ENCODE results near the gene FHAD1. TPM values are rescaled to one million over a fixed set of nuclear protein-coding genes. Genes with fewer than 3 reads are reported as not detected.
A peak's percentile ranks its signal among the peaks of the same experiment; 100 is the strongest.

Gene FHAD1
- total RNA-seq, 1 donor from 2014 or later: 2.1 TPM

- peaks cover 2 to 12% (median 4%) of the 10 kb centered on the region in 3 donors for H3K27me3 ChIP-seq (ENCODE audit: control insufficient read depth in 3 of 3, insufficient read depth in 3 of 3, low read length in 3 of 3)
- peaks cover 11 to 13% (median 13%) of the 10 kb centered on the region in 3 donors for H3K4me1 ChIP-seq (ENCODE audit: control insufficient read depth in 3 of 3, insufficient read depth in 3 of 3, low read length in 3 of 3)
- H3K9me3 ChIP-seq (ENCODE audit: control insufficient read depth in 3 of 3, low read length in 3 of 3): no peaks in the 10 kb centered on the region
- H3K27ac ChIP-seq (ENCODE audit: low read depth, low read length): no peak overlapping the region
- H3K36me3 ChIP-seq (ENCODE audit: control insufficient read depth in 3 of 3, insufficient read depth in 3 of 3, low read length in 3 of 3): no peaks in the 10 kb centered on the region
- no peak overlapping the region for H3K4me3 ChIP-seq (ENCODE audit: low read length in 3 of 3)
- H3K9ac ChIP-seq (ENCODE audit: low read depth in 1 of 3, low read length in 3 of 3): no peak overlapping the region
Observed at GRCh38 chr1:15330028-15330427, 83.0 kb downstream of the FHAD1 start.

DNA sequence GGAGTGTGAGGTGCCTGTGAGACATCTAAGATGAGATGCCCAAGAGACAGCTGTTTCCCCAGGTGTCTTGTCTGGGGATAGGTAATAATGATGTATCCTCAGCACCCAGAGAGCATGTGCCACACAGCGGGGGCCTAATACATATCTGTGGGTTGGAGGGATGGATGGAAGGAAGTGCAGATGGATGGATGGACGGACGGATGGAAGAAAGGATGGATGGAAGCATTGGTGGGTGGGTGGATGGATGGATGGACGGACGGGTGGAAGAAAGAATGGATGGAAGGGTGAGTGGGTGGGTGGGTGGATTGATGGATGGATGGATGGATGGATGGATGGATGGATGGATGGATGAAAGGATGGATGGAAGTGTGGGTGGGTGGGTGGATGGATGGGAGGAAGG is 84.2 kb downstream of the FHAD1 start:
- no peaks in the 10 kb centered on the region for H3K9me3 ChIP-seq (ENCODE audit: control insufficient read depth in 3 of 3, low read length in 3 of 3)
- H3K4me1 ChIP-seq (ENCODE audit: control insufficient read depth in 3 of 3, insufficient read depth in 3 of 3, low read length in 3 of 3): peaks cover 11 to 14% (median 13%) of the 10 kb centered on the region in 3 donors
- no peak overlapping the region for H3K9ac ChIP-seq (ENCODE audit: low read depth in 1 of 3, low read length in 3 of 3)
- H3K4me3 ChIP-seq (ENCODE audit: low read length in 3 of 3): no peak overlapping the region
- peaks cover 2 to 4% (median 2%) of the 10 kb centered on the region in 3 donors for H3K27me3 ChIP-seq (ENCODE audit: control insufficient read depth in 3 of 3, insufficient read depth in 3 of 3, low read length in 3 of 3)
- H3K36me3 ChIP-seq (ENCODE audit: control insufficient read depth in 3 of 3, insufficient read depth in 3 of 3, low read length in 3 of 3): no peaks in the 10 kb centered on the region
- no peak overlapping the region for H3K27ac ChIP-seq (ENCODE audit: low read depth, low read length)

GRCh38 chr1:15331734-15332133 is 84.7 kb downstream of the FHAD1 start:
- Histone ChIP-seq H3K27ac (ENCODE audit: low read depth, low read length) (no peak overlapping the region), H3K4me1 (ENCODE audit: control insufficient read depth in 3 of 3, insufficient read depth in 3 of 3, low read length in 3 of 3) (peaks cover 13 to 19% (median 16%) of the 10 kb centered on the region in 3 donors), H3K27me3 (ENCODE audit: control insufficient read depth in 3 of 3, insufficient read depth in 3 of 3, low read length in 3 of 3) (peaks cover 0 to 4% (median 2%) of the 10 kb centered on the region in 3 donors), H3K4me3 (ENCODE audit: low read length in 3 of 3) (no peak overlapping the region), H3K36me3 (ENCODE audit: control insufficient read depth in 3 of 3, insufficient read depth in 3 of 3, low read length in 3 of 3) (no peaks in the 10 kb centered on the region), H3K9me3 (ENCODE audit: control insufficient read depth in 3 of 3, low read length in 3 of 3) (no peaks in the 10 kb centered on the region), H3K9ac (ENCODE audit: low read depth in 1 of 3, low read length in 3 of 3) (no peak overlapping the region)

GRCh38 chr1:15332525-15332924 is 85.5 kb downstream of the FHAD1 start:
- Histone ChIP-seq H3K9ac (ENCODE audit: low read depth in 1 of 3, low read length in 3 of 3) (no peak overlapping the region), H3K36me3 (ENCODE audit: control insufficient read depth in 3 of 3, insufficient read depth in 3 of 3, low read length in 3 of 3) (no peaks in the 10 kb centered on the region), H3K27ac (ENCODE audit: low read depth, low read length) (no peak overlapping the region), H3K9me3 (ENCODE audit: control insufficient read depth in 3 of 3, low read length in 3 of 3) (no peaks in the 10 kb centered on the region), H3K4me3 (ENCODE audit: low read length in 3 of 3) (no peak overlapping the region), H3K4me1 (ENCODE audit: control insufficient read depth in 3 of 3, insufficient read depth in 3 of 3, low read length in 3 of 3) (peaks cover 15 to 25% (median 24%) of the 10 kb centered on the region in 3 donors), H3K27me3 (ENCODE audit: control insufficient read depth in 3 of 3, insufficient read depth in 3 of 3, low read length in 3 of 3) (peaks cover 0 to 4% (median 2%) of the 10 kb centered on the region in 3 donors)

GRCh38 chr1:15332952-15333715 is 86.1 kb downstream of the FHAD1 start:
- H3K4me3 ChIP-seq (ENCODE audit: low read length in 3 of 3): no peak overlapping the region
- no peak overlapping the region for H3K27ac ChIP-seq (ENCODE audit: low read depth, low read length)
- H3K4me1 ChIP-seq (ENCODE audit: control insufficient read depth in 3 of 3, insufficient read depth in 3 of 3, low read length in 3 of 3): peaks cover 18 to 27% (median 25%) of the 10 kb centered on the region in 3 donors
- no peaks in the 10 kb centered on the region for H3K9me3 ChIP-seq (ENCODE audit: control insufficient read depth in 3 of 3, low read length in 3 of 3)
- no peaks in the 10 kb centered on the region for H3K36me3 ChIP-seq (ENCODE audit: control insufficient read depth in 3 of 3, insufficient read depth in 3 of 3, low read length in 3 of 3)
- peaks cover 0 to 4% (median 2%) of the 10 kb centered on the region in 3 donors for H3K27me3 ChIP-seq (ENCODE audit: control insufficient read depth in 3 of 3, insufficient read depth in 3 of 3, low read length in 3 of 3)
- no peak overlapping the region for H3K9ac ChIP-seq (ENCODE audit: low read depth in 1 of 3, low read length in 3 of 3)

DNA sequence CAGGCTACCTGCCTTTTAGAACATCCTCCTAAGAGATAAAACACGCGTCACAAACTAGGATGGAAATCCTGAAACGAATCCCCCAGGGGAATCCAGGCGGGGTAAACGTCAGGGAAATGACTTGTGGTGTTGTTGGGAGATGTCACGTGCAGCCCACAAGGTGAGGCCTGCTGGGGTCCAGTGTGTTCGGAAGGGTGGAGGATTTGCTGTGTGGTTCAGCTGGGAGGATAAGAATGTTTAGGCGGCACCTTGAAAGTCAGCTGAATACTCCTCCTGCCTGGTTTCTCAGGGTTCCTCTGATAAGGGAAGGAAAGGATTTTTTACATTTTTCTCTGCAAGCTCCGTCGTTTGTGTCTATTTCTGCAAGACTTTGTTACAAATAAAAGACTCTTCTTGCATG is 88.0 kb downstream of the FHAD1 start:
- Histone ChIP-seq H3K9ac (ENCODE audit: low read depth in 1 of 3, low read length in 3 of 3) (no peak overlapping the region), H3K4me3 (ENCODE audit: low read length in 3 of 3) (no peak overlapping the region), H3K27ac (ENCODE audit: low read depth, low read length) (no peak overlapping the region), H3K27me3 (ENCODE audit: control insufficient read depth in 3 of 3, insufficient read depth in 3 of 3, low read length in 3 of 3) (no peaks in the 10 kb centered on the region), H3K9me3 (ENCODE audit: control insufficient read depth in 3 of 3, low read length in 3 of 3) (no peaks in the 10 kb centered on the region), H3K36me3 (ENCODE audit: control insufficient read depth in 3 of 3, insufficient read depth in 3 of 3, low read length in 3 of 3) (no peaks in the 10 kb centered on the region), H3K4me1 (ENCODE audit: control insufficient read depth in 3 of 3, insufficient read depth in 3 of 3, low read length in 3 of 3) (peaks cover 6 to 15% (median 12%) of the 10 kb centered on the region in 3 donors)

DNA sequence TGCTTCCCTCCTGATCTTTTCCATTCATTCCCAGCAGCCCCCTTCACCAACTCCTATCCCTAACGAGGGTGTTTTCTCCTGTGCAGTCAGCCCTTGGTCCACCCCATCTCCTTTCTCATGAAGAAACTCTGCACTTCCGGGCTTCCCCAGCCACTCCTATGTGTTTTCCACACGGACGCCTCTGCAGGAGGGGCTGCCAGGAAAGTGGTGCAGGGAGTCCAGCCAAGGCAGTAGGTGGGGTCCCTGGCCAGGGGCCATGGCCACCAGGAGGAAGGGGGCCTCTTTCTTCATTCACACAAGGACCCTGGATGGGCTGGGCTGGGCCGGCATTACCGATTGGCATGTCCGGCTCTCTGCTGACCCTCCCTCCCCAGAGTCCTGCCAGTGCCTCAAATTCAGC is 89.8 kb downstream of the FHAD1 start:
- no peak overlapping the region for H3K4me3 ChIP-seq (ENCODE audit: low read length in 3 of 3)
- H3K4me1 ChIP-seq (ENCODE audit: control insufficient read depth in 3 of 3, insufficient read depth in 3 of 3, low read length in 3 of 3): peaks cover 6 to 15% (median 12%) of the 10 kb centered on the region in 3 donors
- H3K27me3 ChIP-seq (ENCODE audit: control insufficient read depth in 3 of 3, insufficient read depth in 3 of 3, low read length in 3 of 3): no peaks in the 10 kb centered on the region
- H3K36me3 ChIP-seq (ENCODE audit: control insufficient read depth in 3 of 3, insufficient read depth in 3 of 3, low read length in 3 of 3): no peaks in the 10 kb centered on the region
- H3K27ac ChIP-seq (ENCODE audit: low read depth, low read length): no peak overlapping the region
- H3K9me3 ChIP-seq (ENCODE audit: control insufficient read depth in 3 of 3, low read length in 3 of 3): peaks cover 0 to 2% (median 0%) of the 10 kb centered on the region in 3 donors
- peak overlapping the region in 1 of 3 donors; percentile 16 for H3K9ac ChIP-seq (ENCODE audit: low read depth in 1 of 3, low read length in 3 of 3)

GRCh38 chr1:15337656-15338402 is 90.8 kb downstream of the FHAD1 start:
- Histone ChIP-seq H3K27ac (ENCODE audit: low read depth, low read length) (peak overlapping the region; percentile 11), H3K4me1 (ENCODE audit: control insufficient read depth in 3 of 3, insufficient read depth in 3 of 3, low read length in 3 of 3) (peaks cover 6 to 15% (median 12%) of the 10 kb centered on the region in 3 donors), H3K4me3 (ENCODE audit: low read length in 3 of 3) (no peak overlapping the region), H3K9ac (ENCODE audit: low read depth in 1 of 3, low read length in 3 of 3) (no peak overlapping the region), H3K27me3 (ENCODE audit: control insufficient read depth in 3 of 3, insufficient read depth in 3 of 3, low read length in 3 of 3) (no peaks in the 10 kb centered on the region), H3K36me3 (ENCODE audit: control insufficient read depth in 3 of 3, insufficient read depth in 3 of 3, low read length in 3 of 3) (no peaks in the 10 kb centered on the region), H3K9me3 (ENCODE audit: control insufficient read depth in 3 of 3, low read length in 3 of 3) (peaks cover 0 to 2% (median 0%) of the 10 kb centered on the region in 3 donors)

GRCh38 chr1:15339570-15339969 is 92.5 kb downstream of the FHAD1 start:
- Histone ChIP-seq H3K36me3 (ENCODE audit: control insufficient read depth in 3 of 3, insufficient read depth in 3 of 3, low read length in 3 of 3) (no peaks in the 10 kb centered on the region), H3K9me3 (ENCODE audit: control insufficient read depth in 3 of 3, low read length in 3 of 3) (peaks cover 0 to 2% (median 0%) of the 10 kb centered on the region in 3 donors), H3K27me3 (ENCODE audit: control insufficient read depth in 3 of 3, insufficient read depth in 3 of 3, low read length in 3 of 3) (no peaks in the 10 kb centered on the region), H3K4me1 (ENCODE audit: control insufficient read depth in 3 of 3, insufficient read depth in 3 of 3, low read length in 3 of 3) (peaks cover 9 to 17% (median 15%) of the 10 kb centered on the region in 3 donors), H3K9ac (ENCODE audit: low read depth in 1 of 3, low read length in 3 of 3) (no peak overlapping the region), H3K27ac (ENCODE audit: low read depth, low read length) (no peak overlapping the region), H3K4me3 (ENCODE audit: low read length in 3 of 3) (no peak overlapping the region)

GRCh38 chr1:15341228-15341627 is 94.2 kb downstream of the FHAD1 start:
- H3K36me3 ChIP-seq (ENCODE audit: control insufficient read depth in 3 of 3, insufficient read depth in 3 of 3, low read length in 3 of 3): no peaks in the 10 kb centered on the region
- H3K27me3 ChIP-seq (ENCODE audit: control insufficient read depth in 3 of 3, insufficient read depth in 3 of 3, low read length in 3 of 3): peaks cover 0 to 8% (median 3%) of the 10 kb centered on the region in 3 donors
- H3K9me3 ChIP-seq (ENCODE audit: control insufficient read depth in 3 of 3, low read length in 3 of 3): peaks cover 0 to 2% (median 0%) of the 10 kb centered on the region in 3 donors
- no peak overlapping the region for H3K27ac ChIP-seq (ENCODE audit: low read depth, low read length)
- H3K4me3 ChIP-seq (ENCODE audit: low read length in 3 of 3): no peak overlapping the region
- peaks cover 9 to 16% (median 15%) of the 10 kb centered on the region in 3 donors for H3K4me1 ChIP-seq (ENCODE audit: control insufficient read depth in 3 of 3, insufficient read depth in 3 of 3, low read length in 3 of 3)
- H3K9ac ChIP-seq (ENCODE audit: low read depth in 1 of 3, low read length in 3 of 3): no peak overlapping the region
